Activated CD4-positive, alpha-beta T cell treated with anti-CD3 and anti-CD28 coated beads, Interleukin-2, Interleukin-4, amounts not matched to agents 100 ng/mL and 50 ng/mL, durations not matched to agents 16 hours and 8 hours (primary cell): ENCODE results near the gene ING5.
"Not testable (repeated sequence)": the region's sequence is repeated elsewhere in the genome, so short reads cannot be mapped to it uniquely, and the experiment has no call there.

Source experiments
- DNase-seq: peaks from one replicate; pipeline ENCODE4 v3.0.0-alpha.2; 2020; ENCODE audit warnings: low spot score

Gene ING5

GRCh38 chr2:241739177-241739576, 37.3 kb downstream of the ING5 start:
- no peak for DNase-seq

- DNase-seq: peak; percentile 47
Observed at GRCh38 chr2:241739651-241740050, 37.8 kb downstream of the ING5 start.

- DNase-seq: peak; percentile 74
Observed at GRCh38 chr2:241741016-241741415, 39.2 kb downstream of the ING5 start.

GRCh38 chr2:241742320-241742939, 40.6 kb downstream of the ING5 start:
- DNase-seq: no peak

- not testable (repeated sequence) for DNase-seq
Observed at GRCh38 chr2:241743008-241743407, 41.2 kb downstream of the ING5 start.

- no peak for DNase-seq
Observed at GRCh38 chr2:241743620-241744019, 41.8 kb downstream of the ING5 start.

GRCh38 chr2:241744028-241744754, 42.4 kb downstream of the ING5 start:
- no peak for DNase-seq

GRCh38 chr2:241745276-241745675, 43.4 kb downstream of the ING5 start:
- no peak for DNase-seq

GRCh38 chr2:241746084-241746483, 44.2 kb downstream of the ING5 start:
- no peak for DNase-seq

GRCh38 chr2:241748468-241749256, 46.8 kb downstream of the ING5 start:
- DNase-seq: no peak

- DNase-seq: no peak
Observed at GRCh38 chr2:241750076-241750840, 48.4 kb downstream of the ING5 start.

- DNase-seq: no peak
Observed at GRCh38 chr2:241751152-241751551, 49.3 kb downstream of the ING5 start.

GRCh38 chr2:241751776-241752175, 49.9 kb downstream of the ING5 start:
- no peak for DNase-seq

- no peak for DNase-seq
Observed at GRCh38 chr2:241752253-241752652, 50.4 kb downstream of the ING5 start.

GRCh38 chr2:241752689-241753276, 50.9 kb downstream of the ING5 start:
- no peak for DNase-seq

GRCh38 chr2:241753493-241753892, 51.7 kb downstream of the ING5 start:
- DNase-seq: no peak

- DNase-seq: no peak
Observed at GRCh38 chr2:241754042-241754441, 52.2 kb downstream of the ING5 start.

GRCh38 chr2:241755166-241755565, 53.3 kb downstream of the ING5 start:
- DNase-seq: no peak

- no peak for DNase-seq
Observed at GRCh38 chr2:241755777-241756176, 53.9 kb downstream of the ING5 start.

GRCh38 chr2:241759067-241759807, 57.4 kb downstream of the ING5 start:
- DNase-seq: no peak

- DNase-seq: not testable (repeated sequence)
Observed at GRCh38 chr2:241759893-241760292, 58.1 kb downstream of the ING5 start.
